Measurements from ENCODE around the gene NXPH1. TPM values are rescaled to one million over a fixed set of nuclear protein-coding genes. Genes with fewer than 3 reads are reported as not detected.
A peak's percentile ranks its signal among the peaks of the same experiment; 100 is the strongest.
"Not testable (repeated sequence)": the region's sequence is repeated elsewhere in the genome, so short reads cannot be mapped to it uniquely, and the experiment has no call there.

Gene NXPH1
- total and polyA plus RNA-seq, 8 donors, result 0.11 TPM; not detected in 7

GRCh38 chr7:8719102-8719501 lies 285.7 kb downstream of the NXPH1 start:
- no peaks in the 10 kb centered on the region for H3K4me1 ChIP-seq
- no peak overlapping the region for H3K27ac ChIP-seq
- no peak for ATAC-seq
- H3K9me3 ChIP-seq, result peaks cover 0 to under 1% of the 10 kb centered on the region in 2 donors
- DNase-seq, result no peak
- TF ChIP-seq CTCF (IDR thresholded peaks at IDR 0.05), result no peak
- no peaks in the 10 kb centered on the region for H3K27me3 ChIP-seq
- intact Hi-C loops (cut with DNase I), result no loop called here
- H3K4me3 ChIP-seq, result no peak overlapping the region
- H3K36me3 ChIP-seq, result no peaks in the 10 kb centered on the region

GRCh38 chr7:8724080-8724718 lies 290.8 kb downstream of the NXPH1 start:
- peak; percentile 14 to 40 for TF ChIP-seq CTCF (IDR thresholded peaks at IDR 0.05)
- Histone ChIP-seq H3K27ac (no peak overlapping the region), H3K4me1 (no peaks in the 10 kb centered on the region), H3K36me3 (no peaks in the 10 kb centered on the region), H3K4me3 (no peak overlapping the region), H3K9me3 (no peaks in the 10 kb centered on the region), H3K27me3 (no peaks in the 10 kb centered on the region)
- ATAC-seq (peak; percentile 62), DNase-seq (peak in 2 of 4 donors; percentile 11 to 36)
- intact Hi-C loops (cut with DNase I), result no loop called here

- intact Hi-C loops (cut with DNase I); ATAC-seq; H3K4me3 ChIP-seq; H3K27ac ChIP-seq; H3K4me1 ChIP-seq; H3K36me3 ChIP-seq; H3K27me3 ChIP-seq: not testable (repeated sequence)
- peak in 1 of 4 donors; percentile 54 for DNase-seq
- peaks cover 0 to 18% of the 10 kb centered on the region in 2 donors for H3K9me3 ChIP-seq
Measured at GRCh38 chr7:8731756-8732155, 298.3 kb downstream of the NXPH1 start.

GRCh38 chr7:8739837-8740236 lies 306.4 kb downstream of the NXPH1 start:
- DNase-seq, result no peak
- no peaks in the 10 kb centered on the region for H3K4me1 ChIP-seq
- H3K4me3 ChIP-seq, result no peak overlapping the region
- intact Hi-C loops (cut with DNase I), result no loop called here
- peaks cover 0 to 6% of the 10 kb centered on the region in 2 donors for H3K9me3 ChIP-seq
- no peak overlapping the region for H3K27ac ChIP-seq
- TF ChIP-seq CTCF (IDR thresholded peaks at IDR 0.05), result no peak
- ATAC-seq, result no peak
- H3K36me3 ChIP-seq, result no peaks in the 10 kb centered on the region
- H3K27me3 ChIP-seq, result no peaks in the 10 kb centered on the region

GRCh38 chr7:8742837-8743236 lies 309.4 kb downstream of the NXPH1 start:
- Histone ChIP-seq H3K9me3 (peaks cover 0 to 2% of the 10 kb centered on the region in 2 donors), H3K4me1 (no peaks in the 10 kb centered on the region), H3K27me3 (no peaks in the 10 kb centered on the region), H3K4me3 (no peak overlapping the region), H3K27ac (no peak overlapping the region), H3K36me3 (no peaks in the 10 kb centered on the region)
- TF ChIP-seq CTCF (IDR thresholded peaks at IDR 0.05), result no peak
- no peak for DNase-seq
- intact Hi-C loops (cut with DNase I), result no loop called here
- ATAC-seq, result no peak

GRCh38 chr7:8747338-8747737 lies 313.9 kb downstream of the NXPH1 start:
- no peak for ATAC-seq
- H3K4me3 ChIP-seq, result no peak overlapping the region
- no peak for DNase-seq
- no peaks in the 10 kb centered on the region for H3K4me1 ChIP-seq
- H3K9me3 ChIP-seq, result no peaks in the 10 kb centered on the region
- no peaks in the 10 kb centered on the region for H3K36me3 ChIP-seq
- H3K27ac ChIP-seq, result no peak overlapping the region
- no peak for TF ChIP-seq CTCF (IDR thresholded peaks at IDR 0.05)
- H3K27me3 ChIP-seq, result no peaks in the 10 kb centered on the region
- intact Hi-C loops (cut with DNase I), result no loop called here

Measured in left lung (tissue), 10 donors.